GM18907 (cell line): ENCODE results near the gene TGM1.

ENCODE experiments used
- ATAC-seq: cut with Tn5 transposase; IDR thresholded peaks from one replicate; pipeline ENCODE4 v1.9.1; 2021; ENCODE audit warnings: mild to moderate bottlenecking, moderate library complexity; ENCODE audit not compliant: unreplicated experiment

Gene TGM1

GRCh38 chr14:24271134-24271833, 8.3 kb upstream of the TGM1 start, which contains the start of gene RABGGTA:
RABGGTA (minus strand) TSS chr14:24271597; CDS start chr14:24271115, 482 bp downstream.
- peak; percentile 86 for ATAC-seq

- no peak for ATAC-seq
Observed at GRCh38 chr14:24270537-24271133, 7.7 kb upstream of the TGM1 start.

GRCh38 chr14:24269910-24270536, 7.0 kb upstream of the TGM1 start:
- ATAC-seq, result no peak

GRCh38 chr14:24269368-24269767, 6.4 kb upstream of the TGM1 start:
- ATAC-seq, result no peak

- ATAC-seq, result no peak
Observed at GRCh38 chr14:24268225-24268624, 5.2 kb upstream of the TGM1 start.

- no peak for ATAC-seq
Observed at GRCh38 chr14:24267516-24267915, 4.5 kb upstream of the TGM1 start.

GRCh38 chr14:24266344-24267244, 3.6 kb upstream of the TGM1 start:
- no peak for ATAC-seq

GRCh38 chr14:24264298-24264697, 1.3 kb upstream of the TGM1 start:
- no peak for ATAC-seq

- no peak for ATAC-seq
Observed at GRCh38 chr14:24263848-24264247, 871 bp upstream of the TGM1 start.

- ATAC-seq, result no peak
Observed at GRCh38 chr14:24261969-24262327, 1.0 kb downstream of the TGM1 start.

GRCh38 chr14:24261256-24261968, 1.6 kb downstream of the TGM1 start:
- no peak for ATAC-seq

- ATAC-seq, result no peak
Observed at GRCh38 chr14:24260780-24261157, 2.2 kb downstream of the TGM1 start.

GRCh38 chr14:24260026-24260779, 2.8 kb downstream of the TGM1 start:
- ATAC-seq, result no peak

GRCh38 chr14:24259282-24260025, 3.5 kb downstream of the TGM1 start:
- ATAC-seq, result no peak

- ATAC-seq, result no peak
Observed at GRCh38 chr14:24258548-24259265, 4.3 kb downstream of the TGM1 start.

- no peak for ATAC-seq
Observed at GRCh38 chr14:24258119-24258518, 4.9 kb downstream of the TGM1 start.

- no peak for ATAC-seq
Observed at GRCh38 chr14:24256960-24257359, 6.0 kb downstream of the TGM1 start.

- no peak for ATAC-seq
Observed at GRCh38 chr14:24255931-24256711, 6.9 kb downstream of the TGM1 start.
